Stomach smooth muscle (tissue), 2 donors: ENCODE data around the gene CATSPER4.
"Not testable (repeated sequence)": the region's sequence is repeated elsewhere in the genome, so short reads cannot be mapped to it uniquely, and the experiment has no call there.

Experiments
- H3K27ac ChIP-seq: one replicate; pipeline ENCODE4 v1.7.0; 2013; ENCODE audit warnings: mild to moderate bottlenecking, low read length, inconsistent platforms
- H3K27me3 ChIP-seq, 2 donors: one replicate each; pipeline ENCODE4 v1.7.0; 2013; ENCODE audit warnings: low read length in 2 of 2; ENCODE audit not compliant: insufficient read depth in 2 of 2, control insufficient read depth in 1 of 2
- H3K36me3 ChIP-seq, 2 donors: one replicate each; pipeline ENCODE4 v1.7.0; 2013; ENCODE audit warnings: low read length in 2 of 2; ENCODE audit not compliant: control insufficient read depth in 2 of 2, insufficient read depth in 2 of 2
- H3K4me1 ChIP-seq: one replicate; pipeline ENCODE4 v1.7.0; 2013; ENCODE audit warnings: low read length; ENCODE audit not compliant: control insufficient read depth, insufficient read depth
- H3K4me3 ChIP-seq, 2 donors: one replicate each; pipeline ENCODE4 v1.7.0; 2013; ENCODE audit warnings: low read length in 2 of 2
- H3K9ac ChIP-seq, 2 donors: one replicate each; pipeline ENCODE4 v1.7.0; 2013; ENCODE audit warnings: low read length in 2 of 2, mild to moderate bottlenecking in 1 of 2
- H3K9me3 ChIP-seq, 2 donors: one replicate each; pipeline ENCODE4 v1.7.0; 2013; ENCODE audit warnings: low read length in 2 of 2; ENCODE audit not compliant: control insufficient read depth in 2 of 2
- donor health status: healthy.
- donor health status: Pancreatic carcinoma.

The CATSPER4 gene

DNA sequence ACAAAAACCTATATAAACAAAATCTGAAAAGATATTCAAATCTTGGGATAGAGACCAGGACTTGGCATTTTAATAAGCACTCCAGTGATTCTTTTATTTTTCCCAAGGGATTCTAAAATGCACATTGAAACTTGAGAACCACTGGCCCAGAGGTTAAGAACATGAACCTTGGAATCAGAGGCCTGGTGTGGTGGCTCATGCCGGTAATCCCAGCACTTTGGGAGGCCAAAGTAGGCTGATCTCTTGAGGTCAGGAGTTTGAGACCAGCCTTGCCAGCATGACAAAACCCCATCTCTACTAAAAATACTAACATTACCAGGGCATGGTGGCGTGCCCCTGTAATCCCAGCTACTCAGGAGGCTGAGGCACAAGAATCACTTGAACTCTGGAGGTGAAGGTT, 30.7 kb downstream of the CATSPER4 start:
- H3K9ac ChIP-seq = no peak overlapping the region

DNA sequence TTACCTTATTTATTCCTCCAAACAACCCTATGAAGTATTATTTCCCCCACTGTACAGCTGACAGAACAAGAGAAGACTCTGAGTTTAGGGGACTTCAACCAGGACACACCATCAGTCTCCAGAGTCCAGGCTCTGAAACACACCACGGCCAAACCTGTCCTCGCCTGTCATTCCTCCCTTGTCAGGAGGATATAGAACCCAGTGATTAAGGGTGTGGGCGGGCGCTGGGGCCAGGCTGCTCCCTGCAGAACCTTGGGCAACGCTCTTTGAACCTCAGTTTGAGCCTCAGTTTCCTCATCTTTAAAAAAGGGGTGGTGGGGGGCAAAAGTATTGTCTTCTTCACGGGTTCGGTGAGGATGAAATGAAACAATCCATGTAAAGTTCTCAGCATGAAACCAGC, 34.2 kb downstream of the CATSPER4 start:
- no peak overlapping the region for H3K9ac ChIP-seq
- peaks cover 8% of the 10 kb centered on the region for H3K4me1 ChIP-seq
- no peaks in the 10 kb centered on the region for H3K9me3 ChIP-seq
- H3K36me3 ChIP-seq = no peaks in the 10 kb centered on the region
- no peak overlapping the region for H3K27ac ChIP-seq
- H3K27me3 ChIP-seq = peaks cover 18 to 21% of the 10 kb centered on the region in 2 donors
- no peak overlapping the region for H3K4me3 ChIP-seq

More for the DNA sequence above, 30.7 kb downstream of the CATSPER4 start:
- no peaks in the 10 kb centered on the region for H3K36me3 ChIP-seq
- H3K27me3 ChIP-seq = peaks cover 9 to 17% of the 10 kb centered on the region in 2 donors
- no peak overlapping the region for H3K4me3 ChIP-seq
- no peak overlapping the region for H3K27ac ChIP-seq
- H3K4me1 ChIP-seq = peaks cover 8% of the 10 kb centered on the region
- no peaks in the 10 kb centered on the region for H3K9me3 ChIP-seq

DNA sequence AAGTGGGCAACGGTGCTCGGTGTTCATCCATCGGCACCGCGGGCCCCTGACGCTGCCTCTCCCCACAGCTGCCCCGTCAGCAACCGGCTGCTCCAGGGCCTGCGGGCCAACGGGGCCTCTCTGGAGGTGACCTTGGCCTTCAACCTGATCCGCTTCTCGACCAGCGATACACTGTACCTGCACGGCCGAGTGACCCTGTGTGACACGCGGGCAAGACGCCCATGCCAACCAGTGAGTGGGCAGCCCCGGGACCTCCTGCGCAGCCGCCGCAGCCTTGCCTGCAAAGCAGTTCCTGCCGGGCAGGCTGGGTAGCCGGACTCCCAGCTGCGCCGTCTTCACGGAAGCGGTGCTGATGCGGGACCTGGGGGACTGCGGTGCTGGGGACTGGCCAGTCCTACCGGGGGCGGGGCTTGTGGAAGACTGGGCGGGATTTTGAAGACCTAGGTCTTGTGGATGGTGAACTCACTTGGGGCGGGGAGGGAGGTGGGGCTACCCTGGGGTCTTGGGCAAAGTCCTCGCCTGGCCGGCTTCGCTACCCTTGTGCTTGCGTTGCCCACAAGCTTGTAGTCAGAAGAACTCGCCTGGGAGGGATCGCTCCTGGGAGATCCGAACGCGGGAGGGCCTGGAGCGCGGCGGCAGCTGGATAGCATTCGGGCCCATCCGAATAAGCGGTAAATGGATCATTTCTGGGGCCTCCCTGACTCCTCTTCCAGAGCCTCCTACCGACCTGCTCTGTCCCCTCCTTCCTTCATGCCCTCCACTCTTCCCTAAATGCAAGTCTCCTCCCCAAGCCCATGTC, 34.8 kb downstream of the CATSPER4 start:
- Histone ChIP-seq H3K36me3 (no peaks in the 10 kb centered on the region), H3K4me3 (peak overlapping the region; percentile 17 to 63), H3K9ac (no peak overlapping the region), H3K27ac (no peak overlapping the region), H3K27me3 (peaks cover 16 to 21% of the 10 kb centered on the region in 2 donors), H3K9me3 (no peaks in the 10 kb centered on the region), H3K4me1 (peaks cover 8% of the 10 kb centered on the region)

DNA sequence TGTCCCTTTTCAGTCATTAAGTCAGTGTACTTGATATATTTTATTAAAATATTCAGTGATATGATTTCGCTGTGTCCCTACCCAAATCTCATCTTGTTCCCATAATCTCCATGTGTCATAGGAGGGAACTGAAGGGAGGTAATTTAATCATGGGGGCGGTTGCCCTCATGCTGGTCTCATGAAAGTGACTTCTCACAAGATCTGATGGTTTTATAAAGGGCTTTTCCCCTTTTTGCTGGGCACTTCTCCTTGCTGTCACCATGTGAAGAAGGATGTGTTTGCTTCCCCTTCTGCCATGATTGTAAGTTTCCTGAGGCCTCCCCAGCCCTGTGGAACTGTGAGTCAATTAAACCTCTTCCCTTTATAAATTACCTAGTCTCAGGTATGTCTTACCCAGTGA, 40.3 kb downstream of the CATSPER4 start:
- not testable (repeated sequence) for H3K27ac ChIP-seq, H3K4me3 ChIP-seq, H3K9ac ChIP-seq, H3K4me1 ChIP-seq, H3K9me3 ChIP-seq, H3K36me3 ChIP-seq, H3K27me3 ChIP-seq

DNA sequence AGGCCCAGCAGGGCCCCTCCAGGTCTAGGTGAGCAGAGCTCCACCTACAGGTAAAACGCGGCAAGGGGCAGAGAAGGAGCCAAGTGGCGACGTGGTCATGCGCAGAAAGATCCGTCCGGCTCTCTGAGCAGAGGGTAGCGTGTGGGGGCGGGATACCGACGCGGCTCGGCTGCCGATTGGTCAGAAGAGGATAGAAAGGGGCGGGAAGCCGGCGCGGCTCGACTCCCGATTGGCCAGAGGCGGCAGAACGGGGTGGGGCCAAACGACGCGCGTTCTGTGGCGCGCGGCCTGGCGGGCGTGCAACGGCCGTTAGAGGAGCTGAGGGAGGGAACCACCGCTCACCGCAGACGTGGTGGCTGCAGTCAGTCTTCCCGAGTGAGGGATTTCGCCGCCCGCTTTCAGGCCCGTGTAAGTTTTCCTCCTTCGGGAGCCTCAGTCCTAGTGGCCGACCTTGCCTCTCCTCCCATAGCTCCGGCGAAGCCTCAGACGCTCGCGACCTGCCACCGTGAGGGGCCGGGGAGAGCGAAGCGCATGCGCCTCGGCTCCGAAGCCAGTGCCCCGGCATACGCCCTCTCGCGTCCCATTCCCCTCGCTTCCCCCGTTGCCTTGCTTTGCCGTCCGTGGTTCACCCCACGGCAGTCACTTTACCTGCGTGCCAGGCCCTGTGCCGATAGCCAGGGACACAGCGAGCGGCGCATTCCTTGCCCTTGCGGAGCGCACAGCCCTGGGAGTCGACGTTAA, 43.7 kb downstream of the CATSPER4 start, which contains the start of gene CEP85:
TSS of gene CEP85 (plus strand) at position 298 of the 741 bp plus-strand sequence. CDS start 5,584 bp downstream, outside the sequence.
- H3K4me1 ChIP-seq = peaks cover 9% of the 10 kb centered on the region
- no peaks in the 10 kb centered on the region for H3K36me3 ChIP-seq
- H3K4me3 ChIP-seq = peak within 1 kb of the TSS; percentile 96 to 97
- H3K27ac ChIP-seq = peak within 1 kb of the TSS; percentile 88
- H3K27me3 ChIP-seq = no peaks in the 10 kb centered on the region
- no peaks in the 10 kb centered on the region for H3K9me3 ChIP-seq
- H3K9ac ChIP-seq = peak within 1 kb of the TSS; percentile 90 to 91

- H3K9ac ChIP-seq = peak overlapping the region; percentile 90 to 91
- peaks cover 9% of the 10 kb centered on the region for H3K4me1 ChIP-seq
- no peaks in the 10 kb centered on the region for H3K9me3 ChIP-seq
- peak overlapping the region; percentile 96 to 97 for H3K4me3 ChIP-seq
- H3K27ac ChIP-seq = peak overlapping the region; percentile 88
- no peaks in the 10 kb centered on the region for H3K27me3 ChIP-seq
- H3K36me3 ChIP-seq = no peaks in the 10 kb centered on the region
Measured at GRCh38 chr1:26234644-26235370, 44.4 kb downstream of the CATSPER4 start.

GRCh38 chr1:26237230-26237966, 47.0 kb downstream of the CATSPER4 start:
- no peaks in the 10 kb centered on the region for H3K9me3 ChIP-seq
- no peaks in the 10 kb centered on the region for H3K36me3 ChIP-seq
- no peak overlapping the region for H3K27ac ChIP-seq
- no peaks in the 10 kb centered on the region for H3K27me3 ChIP-seq
- H3K4me3 ChIP-seq = no peak overlapping the region
- H3K4me1 ChIP-seq = peaks cover 9% of the 10 kb centered on the region
- no peak overlapping the region for H3K9ac ChIP-seq

DNA sequence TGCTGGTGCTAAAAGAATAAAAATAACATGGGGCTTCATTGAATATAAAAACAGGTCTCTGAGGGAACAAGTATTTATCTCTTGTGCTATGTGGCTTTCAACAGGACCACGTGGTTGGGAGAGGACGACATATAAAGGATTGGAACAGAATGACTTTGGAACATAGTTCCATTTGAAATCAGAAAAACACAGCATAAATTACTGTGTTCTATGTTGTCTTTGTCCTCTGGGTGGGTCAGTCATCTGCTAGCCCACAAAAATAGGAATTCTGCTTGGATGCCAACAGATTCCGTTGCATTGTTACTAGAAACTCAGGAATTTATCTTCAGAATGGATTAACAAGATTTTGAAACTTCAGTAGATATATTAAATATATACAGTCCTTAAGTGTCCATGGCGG, 49.5 kb downstream of the CATSPER4 start:
- no peak overlapping the region for H3K9ac ChIP-seq
- H3K27ac ChIP-seq = no peak overlapping the region
- H3K27me3 ChIP-seq = no peaks in the 10 kb centered on the region
- peaks cover 3% of the 10 kb centered on the region for H3K4me1 ChIP-seq
- no peaks in the 10 kb centered on the region for H3K36me3 ChIP-seq
- H3K9me3 ChIP-seq = no peaks in the 10 kb centered on the region
- no peak overlapping the region for H3K4me3 ChIP-seq
